NB4 (cell line): ENCODE measurements around the gene CYP19A1.

Source experiments
- CTCF ChIP-seq: IDR thresholded peaks from one replicate; pipeline ENCODE4 v1.5.1; 2012; ENCODE audit warnings: low read depth, low read length
- MAX ChIP-seq: IDR thresholded peaks from 2 replicates; pipeline ENCODE4 v1.6.1; 2011; ENCODE audit warnings: low read depth, low read length
- POLR2A ChIP-seq: IDR thresholded peaks from 2 replicates; pipeline ENCODE4 v1.6.1; 2011; ENCODE audit warnings: mild to moderate bottlenecking; ENCODE audit not compliant: insufficient read length; ENCODE audit errors: extremely low read depth

- no peak for TF ChIP-seq POLR2A
- TF ChIP-seq CTCF, result no peak
- no peak for TF ChIP-seq MAX
Observed at GRCh38 chr15:51191072-51191670, 147.2 kb downstream of the CYP19A1 start.
